GM18909 (cell line): ENCODE measurements around the gene GATA3.

Experiments
- ATAC-seq: cut with Tn5 transposase; IDR thresholded peaks from one replicate; pipeline ENCODE4 v1.9.1; 2021; ENCODE audit warnings: mild to moderate bottlenecking; ENCODE audit not compliant: unreplicated experiment, poor library complexity

Gene GATA3

GRCh38 chr10:8122611-8123369 is 68.3 kb downstream of the GATA3 start:
- no peak for ATAC-seq

GRCh38 chr10:8124436-8124835 is 69.9 kb downstream of the GATA3 start:
- ATAC-seq: no peak
